Measurements from ENCODE around the gene CCT8L2.
"Not testable (repeated sequence)": the region's sequence is repeated elsewhere in the genome, so short reads cannot be mapped to it uniquely, and the experiment has no call there.

- not testable (repeated sequence) for TF ChIP-seq CTCF (IDR thresholded peaks at IDR 0.05; ENCODE audit: extremely low read depth in 1 of 2, insufficient read depth in 1 of 2, low read depth in 1 of 2, low read length in 2 of 2); POLR2A (IDR thresholded peaks at IDR 0.05; ENCODE audit: low read depth, low read length); EZH2 (IDR thresholded peaks at IDR 0.05; ENCODE audit: borderline replicate concordance, low read depth, low read length, severe bottlenecking); POLR2AphosphoS5 (IDR thresholded peaks at IDR 0.05; ENCODE audit: insufficient read depth, low read depth, low read length)
Observed at GRCh38 chr22:16569240-16569834, 23.3 kb downstream of the CCT8L2 start.

Data from endothelial cell of umbilical vein (primary cell).